GM06990 (cell line): Measurements from ENCODE around the gene EAF1.
"Not testable (repeated sequence)": the region's sequence is repeated elsewhere in the genome, so short reads cannot be mapped to it uniquely, and the experiment has no call there.

Experiments
- DNase-seq: peaks from one replicate; pipeline ENCODE4 v3.0.0-alpha.2; 2011; ENCODE audit not compliant: insufficient read length; ENCODE audit errors: extremely low read depth
- H3K27me3 ChIP-seq: replicated peaks from 2 replicates; pipeline ENCODE4 v1.6.0; 2011; ENCODE audit warnings: low read length; ENCODE audit not compliant: control insufficient read depth, insufficient read depth
- H3K36me3 ChIP-seq: 2 replicates; pipeline ENCODE4 v1.5.1; 2011; ENCODE audit warnings: low read length; ENCODE audit not compliant: control insufficient read depth, insufficient read depth
- H3K4me3 ChIP-seq: replicated peaks from 2 replicates; pipeline ENCODE4 v1.5.1; 2011; ENCODE audit warnings: low read depth, mild to moderate bottlenecking, control low read depth, low read length
- TF ChIP-seq, protein P1 (sequence below): IDR thresholded peaks from 2 replicates; pipeline ENCODE4 v1.5.1; 2011; ENCODE audit warnings: low read length, control low read depth, mild to moderate bottlenecking, inconsistent platforms; ENCODE audit not compliant: insufficient read depth, poor library complexity, severe bottlenecking

Gene EAF1

DNA sequence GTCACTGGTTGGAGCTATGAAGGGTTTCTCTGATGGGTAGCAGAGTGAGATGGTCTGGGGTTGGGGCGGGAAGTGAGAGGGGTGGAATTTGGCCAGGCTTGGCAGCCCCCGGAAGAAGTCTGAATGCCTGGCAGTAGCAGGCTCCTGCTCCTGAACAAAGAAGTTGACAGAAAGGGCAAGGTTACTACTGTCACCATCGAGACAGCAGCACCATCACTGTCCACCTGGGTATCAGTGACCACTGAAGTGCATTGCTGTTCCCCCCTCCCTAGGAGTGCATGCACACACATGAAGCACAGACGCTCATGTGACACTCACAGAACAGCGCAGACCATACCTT, 51.2 kb downstream of the EAF1 start:
- Histone ChIP-seq H3K36me3 (no peaks in the 10 kb centered on the region), H3K27me3 (no peaks in the 10 kb centered on the region), H3K4me3 (no peak overlapping the region)
- DNase-seq = no peak
- TF ChIP-seq, protein P1, sequence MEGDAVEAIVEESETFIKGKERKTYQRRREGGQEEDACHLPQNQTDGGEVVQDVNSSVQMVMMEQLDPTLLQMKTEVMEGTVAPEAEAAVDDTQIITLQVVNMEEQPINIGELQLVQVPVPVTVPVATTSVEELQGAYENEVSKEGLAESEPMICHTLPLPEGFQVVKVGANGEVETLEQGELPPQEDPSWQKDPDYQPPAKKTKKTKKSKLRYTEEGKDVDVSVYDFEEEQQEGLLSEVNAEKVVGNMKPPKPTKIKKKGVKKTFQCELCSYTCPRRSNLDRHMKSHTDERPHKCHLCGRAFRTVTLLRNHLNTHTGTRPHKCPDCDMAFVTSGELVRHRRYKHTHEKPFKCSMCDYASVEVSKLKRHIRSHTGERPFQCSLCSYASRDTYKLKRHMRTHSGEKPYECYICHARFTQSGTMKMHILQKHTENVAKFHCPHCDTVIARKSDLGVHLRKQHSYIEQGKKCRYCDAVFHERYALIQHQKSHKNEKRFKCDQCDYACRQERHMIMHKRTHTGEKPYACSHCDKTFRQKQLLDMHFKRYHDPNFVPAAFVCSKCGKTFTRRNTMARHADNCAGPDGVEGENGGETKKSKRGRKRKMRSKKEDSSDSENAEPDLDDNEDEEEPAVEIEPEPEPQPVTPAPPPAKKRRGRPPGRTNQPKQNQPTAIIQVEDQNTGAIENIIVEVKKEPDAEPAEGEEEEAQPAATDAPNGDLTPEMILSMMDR = no peak

DNA sequence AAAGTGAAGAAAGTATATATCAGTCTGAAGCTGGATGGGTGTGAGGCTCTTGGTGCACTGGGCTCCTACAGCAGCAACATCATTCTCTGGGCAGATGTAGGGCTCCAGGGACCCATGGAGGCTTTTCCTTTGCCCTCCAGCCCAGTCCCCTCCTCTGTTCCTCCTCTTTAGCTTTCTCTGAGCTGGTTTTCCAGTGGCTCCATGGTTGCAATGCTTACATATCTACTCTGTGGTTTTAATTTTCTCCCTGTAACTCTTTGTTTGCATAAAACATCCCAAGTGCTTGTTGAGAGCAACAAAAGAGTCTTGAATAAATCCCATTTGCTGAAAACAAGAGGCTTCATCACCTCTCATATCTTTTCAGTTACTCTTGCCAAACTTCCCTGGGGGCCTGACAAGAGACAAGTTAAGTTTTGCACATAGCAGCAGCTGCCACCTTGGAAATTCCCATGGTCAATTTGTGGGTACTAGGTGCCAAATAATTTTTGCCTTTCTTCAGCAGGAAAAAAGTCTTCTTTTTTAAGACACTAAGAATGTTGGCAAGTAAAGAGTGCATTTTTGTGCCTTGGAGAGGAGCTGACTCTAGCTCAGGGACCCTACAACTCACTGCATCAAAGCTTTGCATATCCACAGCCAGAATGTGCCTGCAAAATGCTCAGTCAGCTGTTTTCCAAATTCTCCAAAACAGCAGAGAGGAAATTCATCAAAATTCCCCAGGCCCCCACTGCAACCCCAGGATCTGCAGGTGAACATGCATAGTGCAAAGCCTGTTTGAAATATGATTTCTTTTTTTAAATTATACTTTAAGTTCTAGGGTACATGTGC, 52.2 kb downstream of the EAF1 start:
- H3K4me3 ChIP-seq = no peak overlapping the region
- no peaks in the 10 kb centered on the region for H3K27me3 ChIP-seq
- DNase-seq = no peak
- TF ChIP-seq, protein P1 = no peak
- H3K36me3 ChIP-seq = no peaks in the 10 kb centered on the region

- H3K4me3 ChIP-seq, H3K36me3 ChIP-seq, H3K27me3 ChIP-seq: not testable (repeated sequence)
These were observed 57.2 kb downstream of the EAF1 start for GRCh38 chr3:15484551-15484950.

DNA sequence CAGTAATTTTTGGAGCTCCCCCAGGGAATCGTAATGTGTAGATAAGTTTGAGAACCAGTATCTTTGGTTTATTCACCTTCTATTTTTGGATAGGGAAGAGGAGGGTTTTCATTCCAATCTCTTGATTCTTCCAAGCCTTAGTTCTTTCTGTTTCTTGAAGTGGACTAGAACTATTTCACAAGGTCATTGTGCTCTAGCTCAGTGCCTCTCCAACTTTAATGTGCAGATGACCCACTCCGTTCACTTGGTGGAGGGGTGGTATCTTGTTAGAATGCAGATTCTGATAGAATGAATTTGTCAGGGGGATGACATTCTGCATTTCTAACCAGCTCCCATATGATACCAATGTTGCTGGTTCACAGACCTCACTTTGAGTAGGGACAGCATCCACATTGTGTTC, 58.6 kb downstream of the EAF1 start:
- DNase-seq = no peak
- H3K4me3 ChIP-seq = no peak overlapping the region
- no peaks in the 10 kb centered on the region for H3K27me3 ChIP-seq
- TF ChIP-seq, protein P1 = no peak
- H3K36me3 ChIP-seq = no peaks in the 10 kb centered on the region

More at GRCh38 chr3:15484551-15484950, 57.2 kb downstream of the EAF1 start:
- DNase-seq = not testable (repeated sequence)

- no peak for DNase-seq
- TF ChIP-seq, protein P1 = no peak
- H3K4me3 ChIP-seq = no peak overlapping the region
- H3K27me3 ChIP-seq = no peaks in the 10 kb centered on the region
- H3K36me3 ChIP-seq = no peaks in the 10 kb centered on the region
These were observed 59.6 kb downstream of the EAF1 start for GRCh38 chr3:15486979-15487378.

GRCh38 chr3:15488002-15488401, 60.6 kb downstream of the EAF1 start:
- H3K27me3 ChIP-seq = no peaks in the 10 kb centered on the region
- no peak for DNase-seq
- TF ChIP-seq, protein P1 = no peak
- no peaks in the 10 kb centered on the region for H3K36me3 ChIP-seq
- H3K4me3 ChIP-seq = no peak overlapping the region
